Lung microvascular endothelial cell (primary cell): ENCODE measurements around the gene IL31RA. TPM values are rescaled to one million over a fixed set of nuclear protein-coding genes. Genes with fewer than 3 reads are reported as not detected.

ENCODE experiments used
- DNase-seq, 2 donors: peaks; one replicate each; pipeline versions ENCODE4 v3.0.0 to v3.0.0-alpha.2; 2010; ENCODE audit warnings: low read depth in 2 of 2
- total RNA-seq: library from RNA; depleted of rRNA; stranded (reverse); fragments of >200 nt; gene quantifications from 2 replicates; pipeline ENCODE4 v1.2.1, GENCODE V29; 2014

IL31RA gene
- total RNA-seq, 1 donor from 2014 or later = not detected

DNA sequence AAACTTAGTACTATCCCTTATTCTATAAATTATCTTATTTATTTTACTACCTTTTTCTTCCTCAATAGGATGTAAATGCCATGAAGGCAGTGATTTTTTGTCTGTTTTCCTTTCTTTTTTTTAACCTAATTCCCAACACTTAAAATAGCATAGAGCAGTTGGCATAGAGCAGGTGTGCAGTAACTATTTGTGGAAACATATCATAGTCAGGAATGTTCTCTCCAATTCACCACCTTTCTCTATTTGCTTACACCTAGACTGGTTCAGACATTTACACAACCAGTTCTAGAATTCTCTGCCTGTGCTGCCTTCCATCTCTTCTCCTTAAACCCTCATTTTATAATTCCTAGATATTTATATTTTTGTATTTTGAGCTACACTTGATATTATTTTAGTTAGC, 49.6 kb downstream of the IL31RA start:
- DNase-seq = no peak

DNA sequence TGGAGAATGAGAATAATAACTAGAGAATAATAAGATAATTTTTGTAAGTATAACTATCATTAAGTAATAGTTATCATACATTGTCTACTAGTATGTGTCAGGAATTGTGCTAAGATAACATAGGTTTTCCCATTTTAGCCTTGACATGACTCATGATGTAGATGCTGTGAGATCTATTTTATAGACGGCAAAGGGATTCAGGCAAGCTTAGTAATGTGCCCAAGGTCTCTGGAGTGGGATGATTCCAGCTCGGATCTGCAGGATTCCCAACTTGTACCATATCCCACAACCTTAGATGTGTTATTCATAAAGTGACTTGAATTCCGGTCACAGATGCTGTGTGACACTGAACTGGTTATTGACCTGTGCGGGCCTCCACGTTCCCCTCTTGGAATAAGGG, 51.5 kb downstream of the IL31RA start:
- DNase-seq = no peak

DNA sequence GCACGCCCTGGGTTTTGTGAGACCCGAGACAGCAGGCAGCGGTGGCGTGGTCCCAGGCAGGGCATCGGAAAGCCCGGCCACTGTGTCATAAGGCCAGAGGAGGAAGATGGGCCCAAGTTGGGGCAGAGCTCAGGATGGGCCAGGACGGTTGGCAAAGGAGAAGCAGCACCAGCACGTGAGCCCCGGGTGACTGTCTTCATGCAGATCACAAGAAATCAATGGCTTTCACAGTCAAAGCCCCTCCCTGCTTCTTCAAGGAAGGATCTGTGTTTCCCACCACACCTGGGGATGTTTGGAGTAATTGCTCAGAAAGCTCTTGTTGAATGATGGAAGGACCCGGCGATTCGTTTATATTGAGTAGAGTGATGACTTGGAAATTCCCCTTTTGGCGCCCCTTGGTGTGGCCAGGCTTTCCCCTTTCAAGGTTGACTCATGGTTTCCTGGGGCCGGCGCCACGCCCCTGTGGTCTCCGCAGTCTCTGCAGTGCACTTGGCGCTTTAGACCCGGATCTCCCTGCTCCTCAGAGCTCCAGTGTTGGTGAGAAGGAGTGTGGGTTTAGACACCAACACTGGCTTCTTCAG, 52.1 kb downstream of the IL31RA start:
- DNase-seq = peak; percentile 8 to 88

DNA sequence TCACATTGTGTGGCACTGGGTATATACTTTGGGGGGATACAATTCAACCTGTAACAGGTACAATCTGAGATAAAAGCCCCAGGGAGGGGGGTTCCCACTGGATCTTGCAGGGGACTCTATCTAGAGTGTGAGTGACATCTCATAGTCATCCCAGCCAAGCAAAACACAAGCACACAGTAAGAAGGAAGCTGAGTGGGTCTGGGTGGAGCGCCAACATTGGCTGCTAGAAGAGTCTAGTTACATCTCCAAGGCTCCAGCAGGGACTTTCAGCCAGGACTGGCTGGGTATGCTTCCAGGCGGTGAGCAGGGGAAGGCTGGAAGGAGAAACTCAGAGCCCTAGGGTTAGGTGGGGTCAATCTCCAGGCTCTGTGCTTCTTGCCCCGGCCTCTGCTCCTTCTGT, 53.0 kb downstream of the IL31RA start:
- DNase-seq = peak in 1 of 2 donors; percentile 78

DNA sequence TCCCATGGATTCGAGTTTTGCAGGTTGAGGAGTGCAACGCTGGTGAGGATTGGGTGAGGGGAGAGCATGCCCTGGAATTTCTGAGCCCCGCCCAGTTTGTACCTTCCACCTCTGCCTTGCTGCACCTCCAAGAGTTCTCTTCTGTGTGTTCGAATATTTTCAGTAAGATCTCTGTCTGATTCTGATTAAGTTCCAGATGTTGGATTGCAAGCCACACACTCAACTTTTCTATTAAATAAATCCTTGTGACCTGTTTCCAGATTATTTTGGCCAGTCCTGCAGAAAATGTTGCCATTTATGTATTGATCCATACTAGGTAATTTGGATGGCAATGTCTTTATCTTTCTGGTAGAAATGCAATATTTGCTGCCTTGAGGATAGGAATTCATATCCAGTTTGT, 54.1 kb downstream of the IL31RA start:
- no peak for DNase-seq

DNA sequence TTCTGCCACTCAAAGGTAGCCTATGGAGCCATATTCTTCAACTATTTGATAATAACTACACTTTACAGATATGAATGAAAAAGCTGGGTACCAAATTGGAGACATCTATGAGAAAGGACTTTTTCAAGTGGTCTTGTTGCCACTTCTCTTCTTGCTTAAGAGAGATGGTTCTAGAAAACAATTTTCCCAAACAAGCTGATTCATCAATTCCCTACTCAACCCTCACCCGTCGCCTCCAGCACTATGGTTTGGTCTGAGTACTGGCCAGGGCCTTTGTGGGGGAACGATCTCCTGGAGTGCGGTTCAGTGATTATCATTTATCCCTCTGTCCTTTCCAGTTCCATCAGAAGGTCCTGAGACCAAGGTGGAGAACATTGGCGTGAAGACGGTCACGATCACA, 56.8 kb downstream of the IL31RA start:
- DNase-seq = no peak

DNA sequence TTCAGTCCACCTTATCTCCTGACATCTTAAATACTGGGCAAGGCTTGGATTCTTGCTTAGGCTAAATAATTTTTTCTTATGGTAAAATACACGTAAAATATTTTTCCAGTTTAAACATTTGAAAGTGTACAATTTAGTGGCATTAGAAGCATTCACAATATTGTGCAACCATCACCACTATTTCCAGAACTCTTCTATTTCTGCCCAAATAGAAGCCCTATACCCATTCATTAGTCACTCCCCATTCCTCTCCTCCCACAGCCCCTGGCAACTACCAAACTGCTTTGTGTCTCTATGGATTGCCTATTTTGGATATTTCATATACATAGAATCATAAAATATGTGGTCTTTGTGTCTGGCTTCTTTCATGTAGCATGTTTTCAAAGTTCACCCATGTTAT, 57.6 kb downstream of the IL31RA start:
- no peak for DNase-seq

DNA sequence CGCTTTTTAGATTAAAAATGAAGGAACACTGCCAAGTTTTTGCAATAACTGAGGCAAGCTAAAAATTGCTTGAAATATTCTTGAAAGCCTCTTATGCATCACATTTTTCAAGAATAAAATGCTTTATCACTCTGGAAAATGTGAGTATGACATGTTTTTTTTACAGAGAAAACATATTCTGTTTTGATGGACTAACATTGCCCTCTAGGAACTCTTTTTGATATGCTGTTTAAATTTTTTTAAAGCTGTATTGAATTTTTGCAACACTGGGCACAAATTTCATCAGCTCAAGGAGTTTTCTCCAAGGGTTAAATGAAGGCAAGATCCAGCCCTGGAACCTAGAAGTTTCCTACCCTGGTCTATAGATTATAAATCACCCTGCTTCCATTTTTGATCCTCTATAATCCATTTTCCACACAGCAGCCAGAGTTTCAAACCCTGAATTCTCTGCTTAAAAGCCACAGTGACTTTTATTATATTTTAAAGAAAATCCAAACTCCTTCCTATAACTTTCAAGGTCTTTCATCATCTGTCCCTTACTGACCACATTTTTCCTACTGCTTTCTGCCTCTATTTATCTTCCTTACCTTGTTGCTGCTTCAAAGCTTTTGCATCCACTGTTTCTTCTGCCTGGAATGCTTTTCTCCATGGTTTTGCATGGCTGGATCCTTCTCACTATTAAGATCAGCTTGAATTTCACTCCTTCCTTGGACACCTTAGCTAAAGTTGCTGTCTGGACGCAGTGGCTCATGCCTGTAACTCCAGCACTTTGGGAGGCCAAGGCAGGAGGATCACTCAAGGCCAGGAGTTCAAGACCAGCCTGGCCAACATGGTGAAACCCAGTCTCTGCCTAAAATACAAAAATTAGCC, 60.9 kb downstream of the IL31RA start:
- DNase-seq = no peak

DNA sequence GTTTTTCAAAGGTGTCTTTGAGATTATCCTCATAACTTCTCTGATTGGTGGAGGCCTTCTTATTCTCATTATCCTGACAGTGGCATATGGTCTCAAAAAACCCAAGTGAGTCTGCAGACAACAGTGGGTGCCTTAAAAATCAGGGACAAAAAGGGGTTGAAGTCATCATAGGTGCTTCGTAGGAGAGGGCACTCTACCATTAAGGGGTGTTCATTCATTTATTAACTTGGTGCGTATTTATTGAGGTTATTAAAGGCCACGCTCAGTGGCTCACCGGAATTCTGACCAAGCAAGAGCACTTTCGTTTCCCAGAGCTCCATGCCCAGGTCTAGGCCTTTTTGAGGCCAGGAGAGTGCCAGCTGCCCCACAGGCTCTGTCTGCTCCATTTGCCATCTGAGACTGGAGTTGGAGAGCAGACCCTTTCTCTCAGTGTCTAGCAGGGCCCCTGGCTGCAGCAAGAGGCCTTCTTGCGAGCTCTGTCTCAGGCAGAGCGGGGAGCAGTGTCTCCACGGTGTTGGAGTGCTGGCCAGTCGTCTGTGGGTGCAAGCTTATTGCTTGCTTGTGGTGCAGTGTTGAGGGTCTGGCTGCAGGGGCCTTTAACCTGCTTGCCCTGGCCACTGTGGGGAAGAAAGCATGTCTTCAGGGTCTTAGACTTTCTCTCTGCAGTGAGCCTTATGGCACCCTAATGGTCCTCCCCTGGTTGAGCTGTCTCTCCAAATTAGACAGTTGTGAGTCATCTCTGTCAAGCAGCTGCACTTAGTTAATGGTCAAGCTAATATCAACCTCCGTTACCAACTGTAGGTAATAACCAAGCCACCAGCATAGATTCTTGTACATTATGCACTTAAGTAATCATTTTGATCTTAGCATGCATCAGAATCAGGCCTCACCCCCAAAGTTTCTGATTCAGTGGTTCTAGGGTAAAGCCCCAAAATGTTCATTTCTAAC, 62.6 kb downstream of the IL31RA start:
- DNase-seq = no peak

DNA sequence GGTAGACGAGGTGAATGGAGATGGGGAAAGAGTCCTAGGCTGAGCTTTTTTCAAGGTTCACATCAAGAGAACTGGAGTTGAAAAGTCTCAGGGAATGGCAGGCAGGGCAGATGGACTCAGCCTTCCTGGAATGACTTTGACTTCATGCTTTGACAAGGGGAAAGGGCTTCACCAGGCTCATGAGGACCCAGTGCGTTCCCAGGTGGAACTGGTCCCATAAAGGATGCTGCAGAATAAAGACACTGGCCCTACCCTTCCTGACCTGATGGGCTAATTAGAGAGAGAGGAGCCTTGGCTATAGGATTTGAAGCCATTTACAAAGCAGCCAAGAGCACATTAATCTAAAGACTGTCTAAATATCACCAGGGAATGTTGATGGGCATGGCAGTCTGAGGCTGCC, 63.8 kb downstream of the IL31RA start:
- DNase-seq = no peak

DNA sequence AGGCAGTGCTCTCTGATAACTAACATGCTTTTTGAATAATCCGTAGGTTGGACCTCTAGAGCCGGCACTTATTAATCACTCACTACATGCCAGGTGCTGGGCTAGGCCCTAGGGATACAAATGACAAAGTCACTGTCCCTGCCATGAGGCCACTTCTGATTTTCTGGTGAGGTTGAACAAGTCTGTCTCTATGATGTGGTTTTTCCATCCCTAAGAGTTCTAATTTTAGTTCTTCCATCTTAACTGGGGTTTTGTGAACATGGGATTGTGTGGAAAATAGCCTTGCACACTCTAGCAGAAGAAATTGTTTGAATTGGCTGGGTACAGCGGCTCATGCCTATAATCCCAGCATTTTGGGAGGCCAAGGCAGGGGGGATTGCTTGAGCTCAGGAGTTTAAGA, 64.6 kb downstream of the IL31RA start:
- DNase-seq = no peak

DNA sequence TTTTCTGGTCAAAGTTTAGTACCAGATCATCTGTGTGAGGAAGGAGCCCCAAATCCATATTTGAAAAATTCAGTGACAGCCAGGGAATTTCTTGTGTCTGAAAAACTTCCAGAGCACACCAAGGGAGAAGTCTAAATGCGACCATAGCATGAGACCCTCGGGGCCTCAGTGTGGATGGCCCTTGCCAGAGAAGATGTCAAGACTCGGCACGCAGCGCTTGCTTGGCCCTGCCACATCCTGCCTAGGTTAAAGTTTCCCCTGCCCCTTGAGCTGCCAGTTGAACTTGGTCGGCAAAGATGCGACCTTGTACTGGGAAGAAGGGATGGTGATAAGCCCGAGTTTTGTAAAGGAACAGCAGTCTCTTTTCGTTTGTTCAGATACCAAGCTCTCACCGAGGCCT, 65.8 kb downstream of the IL31RA start:
- DNase-seq = no peak

DNA sequence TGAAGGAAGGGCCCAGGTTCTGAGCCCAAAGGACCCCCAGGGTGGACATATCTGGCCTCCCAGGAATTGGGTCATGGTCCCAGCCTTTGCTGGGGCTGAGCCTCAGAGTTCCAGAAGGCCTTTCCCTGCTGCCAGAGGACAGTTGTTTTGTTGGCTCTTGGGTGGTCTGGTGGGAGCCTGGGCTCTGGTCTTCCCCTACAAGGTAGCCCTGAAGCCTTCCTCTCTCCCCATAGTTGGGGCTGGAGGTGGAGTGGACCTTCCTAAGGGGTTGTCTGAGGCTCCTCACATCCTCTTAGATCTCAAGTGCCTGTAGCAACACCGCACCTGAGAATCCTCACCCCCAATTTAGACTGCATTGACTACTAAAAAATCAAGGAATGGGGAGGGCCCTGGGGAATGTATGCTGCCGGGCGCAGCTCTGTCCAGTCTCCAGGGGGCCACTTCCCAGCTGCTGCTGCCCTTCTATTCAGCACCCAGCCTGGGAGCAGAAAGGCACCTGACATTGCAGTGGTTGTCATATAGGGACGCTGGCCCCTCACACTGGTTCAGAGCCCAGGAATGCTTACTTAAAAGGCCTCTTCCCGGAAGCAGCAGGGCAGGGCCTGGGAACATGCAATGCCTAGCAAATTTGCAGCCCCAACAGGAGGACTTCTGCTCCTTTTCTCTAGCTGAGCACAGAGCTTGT, 66.4 kb downstream of the IL31RA start:
- DNase-seq = no peak

DNA sequence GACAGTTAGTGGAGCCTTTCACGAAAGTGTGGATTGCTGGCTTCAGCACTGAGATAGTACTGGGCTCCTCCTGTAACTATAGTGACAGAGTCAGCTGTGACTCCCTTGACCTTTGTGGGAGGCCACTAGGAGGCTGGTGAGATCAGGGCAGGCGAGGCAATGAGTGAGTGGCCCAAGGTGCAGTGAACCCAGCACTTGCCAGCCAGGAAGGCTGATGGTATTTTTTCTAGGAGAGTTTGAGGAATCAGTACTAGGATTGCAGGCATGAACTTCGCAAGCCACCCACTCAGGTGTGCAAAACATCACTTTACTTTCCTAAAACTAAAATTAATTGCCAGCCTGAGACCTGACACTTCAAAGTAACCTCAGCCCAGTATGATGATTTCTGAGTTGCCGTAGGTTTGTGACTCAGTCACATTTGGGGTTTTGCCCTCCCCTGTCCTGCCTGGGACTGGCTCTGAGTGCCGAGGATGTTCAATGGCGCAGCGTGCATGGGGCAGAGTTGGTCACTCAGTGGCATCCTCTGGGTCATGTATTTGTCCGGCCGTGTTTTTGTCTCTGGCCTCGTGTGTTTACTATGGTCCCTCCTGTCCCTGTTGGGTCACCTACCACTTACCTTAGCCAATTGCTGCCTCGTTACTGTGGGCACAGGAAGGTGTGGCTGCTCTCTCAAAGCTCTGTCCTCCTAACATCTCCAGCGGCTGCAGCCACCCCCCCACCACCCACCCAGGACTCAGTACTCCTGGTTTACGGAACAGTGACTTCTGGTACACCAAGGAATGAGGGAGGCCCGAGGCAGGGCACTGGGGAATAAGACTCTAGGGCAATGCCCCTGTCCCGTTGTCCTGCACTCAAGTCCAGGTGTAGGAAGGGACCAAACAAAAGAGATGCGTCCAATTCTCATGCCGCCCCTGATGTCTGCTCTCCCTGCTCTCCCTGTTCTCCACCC, 67.2 kb downstream of the IL31RA start:
- DNase-seq = no peak

DNA sequence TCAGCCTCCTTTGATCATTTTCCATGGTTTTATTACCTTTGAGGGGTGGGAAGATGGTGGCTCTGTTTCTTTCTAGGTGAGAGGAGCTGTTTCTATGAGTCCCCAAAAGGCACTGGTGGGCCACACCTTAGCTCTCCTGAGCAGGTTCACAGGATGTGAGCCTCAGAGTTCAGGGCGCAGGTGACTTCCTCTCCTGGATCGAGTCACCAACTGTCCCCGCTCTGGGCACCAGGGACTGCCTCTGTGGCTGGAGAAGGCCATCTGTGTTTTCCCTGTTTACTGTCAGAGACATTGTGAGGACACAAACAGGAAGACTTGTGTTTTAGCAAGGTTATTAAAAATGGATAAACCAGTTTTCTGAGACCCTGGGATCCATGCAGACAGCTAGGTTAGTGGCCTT, 68.5 kb downstream of the IL31RA start:
- DNase-seq = no peak

DNA sequence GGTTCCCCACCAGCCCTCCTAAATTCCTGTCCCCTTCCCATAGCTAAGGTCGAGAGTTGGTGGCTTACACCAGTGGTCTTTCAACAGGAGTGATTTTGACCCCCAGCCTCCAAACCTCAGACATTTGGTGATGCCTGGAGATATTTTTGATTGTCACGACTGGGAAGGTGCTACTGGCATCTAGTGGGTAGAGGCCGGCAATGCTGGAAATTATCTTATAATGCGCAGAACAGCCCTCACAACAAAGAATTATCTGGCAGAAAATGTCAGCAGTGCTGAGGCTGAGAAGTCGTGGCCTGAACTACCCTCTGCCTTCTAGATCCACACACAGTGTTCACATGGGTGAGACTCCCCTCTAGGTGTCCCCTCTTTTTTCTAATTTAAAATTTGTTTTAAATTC, 69.6 kb downstream of the IL31RA start:
- peak; percentile 52 to 67 for DNase-seq

DNA sequence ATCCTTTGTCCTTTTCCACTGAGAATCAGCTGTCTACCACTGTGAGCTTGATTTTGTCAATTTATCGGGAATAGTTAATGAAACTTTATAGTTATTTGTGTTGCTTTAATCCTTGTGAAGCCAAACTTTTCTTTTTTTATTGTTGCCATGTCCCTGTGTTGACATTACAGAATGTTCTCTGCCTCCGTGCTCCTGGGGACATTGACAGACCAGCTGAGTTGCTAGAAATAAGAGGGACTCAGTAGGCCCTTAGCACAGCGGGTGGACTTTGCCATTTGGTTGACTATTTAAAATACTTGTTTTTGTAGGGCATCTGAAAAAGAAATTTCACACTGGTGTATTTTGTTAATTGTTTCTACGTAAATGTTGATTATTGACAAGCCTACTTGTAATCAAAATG, 70.5 kb downstream of the IL31RA start:
- no peak for DNase-seq

DNA sequence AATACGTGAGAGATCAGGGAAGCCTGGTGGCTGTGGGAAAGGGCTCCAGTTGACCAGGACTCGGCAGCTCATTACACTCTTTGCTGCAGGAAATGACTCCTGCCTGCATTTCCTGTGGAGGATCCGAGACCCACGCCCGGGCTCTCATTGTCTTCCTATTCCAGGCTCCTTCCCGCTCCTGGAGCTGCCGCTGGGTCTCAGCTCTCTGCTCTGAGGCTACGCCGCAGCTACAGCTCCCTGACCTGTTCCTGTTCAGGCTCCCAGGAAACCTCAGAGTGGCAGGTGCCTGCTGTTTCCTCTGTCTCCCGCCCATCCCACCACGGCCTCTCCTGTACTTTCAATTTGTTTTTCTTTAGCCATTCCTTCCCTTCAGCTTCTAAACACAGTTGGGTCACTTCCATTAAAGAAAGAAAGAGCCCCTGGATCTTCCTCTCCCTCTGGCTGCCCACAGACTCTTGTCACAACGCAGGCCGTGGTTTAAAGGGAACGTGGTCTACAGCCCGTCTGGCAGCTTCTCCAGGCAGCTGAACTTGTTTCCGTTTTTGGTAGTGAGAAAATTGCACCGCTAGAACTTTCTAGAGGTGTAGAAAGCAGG, 72.1 kb downstream of the IL31RA start:
- peak; percentile 82 to 88 for DNase-seq

DNA sequence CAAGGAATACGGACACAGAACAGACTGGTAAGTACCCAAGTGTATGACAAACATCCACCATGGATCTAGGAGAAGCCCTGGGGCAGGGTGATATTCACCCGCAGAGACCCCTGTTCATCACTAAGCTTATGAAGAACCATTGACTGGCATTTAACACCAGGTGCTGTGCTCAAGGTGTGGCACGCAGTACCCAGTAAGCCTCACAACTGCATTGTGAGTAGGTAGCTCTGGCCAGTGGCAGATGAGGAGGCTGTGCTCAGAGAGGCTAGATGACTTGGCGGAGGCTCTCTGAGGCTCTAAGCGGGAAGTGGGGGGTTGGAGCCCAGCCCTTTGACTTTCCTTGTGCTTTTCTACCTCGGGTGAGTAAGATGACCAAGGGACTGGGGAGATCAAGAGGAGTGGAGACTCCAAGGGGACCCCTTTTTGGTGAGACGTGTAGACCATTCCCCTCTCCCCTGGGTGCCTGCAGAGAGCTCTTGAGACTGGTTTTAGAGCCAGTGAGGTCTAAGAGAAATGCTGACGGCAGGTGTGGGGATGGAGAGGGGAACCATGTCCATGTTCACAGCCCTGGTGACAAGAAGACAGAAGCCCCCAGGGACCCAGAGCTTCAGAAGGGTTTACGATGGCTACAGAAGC, 72.8 kb downstream of the IL31RA start:
- no peak for DNase-seq

DNA sequence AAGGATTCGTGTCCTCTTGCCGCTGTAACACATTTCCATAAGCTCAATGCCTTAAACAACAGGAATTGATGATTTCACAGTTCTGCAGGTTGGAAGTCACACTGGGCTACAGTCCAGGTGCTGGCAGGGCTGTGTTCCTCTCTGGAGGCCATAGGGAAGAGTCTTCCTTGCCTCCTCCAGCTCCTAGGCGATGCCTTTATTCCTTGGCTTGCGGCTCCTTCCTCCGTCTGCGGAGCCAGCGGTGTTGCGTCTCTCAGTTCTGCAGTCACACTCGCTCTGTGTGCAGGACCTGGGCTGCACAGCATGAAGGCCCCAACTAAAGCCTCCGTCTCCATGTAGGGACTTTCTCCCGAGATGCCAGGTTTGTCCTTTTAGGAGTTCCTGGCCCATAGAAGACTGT, 73.6 kb downstream of the IL31RA start:
- DNase-seq = no peak
